Fibroblast of pulmonary artery (primary cell): ENCODE measurements around the gene MED7.

Experiments used
- DNase-seq: peaks from one replicate; pipeline ENCODE4 v3.0.0-alpha.2; 2010; ENCODE audit warnings: low read depth
- H3K4me3 ChIP-seq: replicated peaks from 2 replicates; pipeline ENCODE4 v1.5.1; 2011; ENCODE audit warnings: low read depth, mild to moderate bottlenecking, control low read depth, low read length, moderate library complexity
- CTCF ChIP-seq: IDR thresholded peaks from 2 replicates; pipeline ENCODE4 v1.5.1; 2011; ENCODE audit warnings: mild to moderate bottlenecking, control low read depth, low read length, inconsistent platforms; ENCODE audit errors: missing control alignments

Gene MED7

GRCh38 chr5:157162919-157163510 is 20.4 kb upstream of the MED7 start:
- no peak for DNase-seq
- TF ChIP-seq CTCF, result no peak
- no peak overlapping the region for H3K4me3 ChIP-seq

- H3K4me3 ChIP-seq, result no peak overlapping the region
- no peak for DNase-seq
Observed at GRCh38 chr5:157161996-157162395, 19.3 kb upstream of the MED7 start.

GRCh38 chr5:157160001-157160400 is 17.3 kb upstream of the MED7 start:
- DNase-seq, result no peak
- TF ChIP-seq CTCF, result no peak
- H3K4me3 ChIP-seq, result no peak overlapping the region

More at GRCh38 chr5:157161996-157162395, 19.3 kb upstream of the MED7 start:
- no peak for TF ChIP-seq CTCF

- DNase-seq, result no peak
- no peak overlapping the region for H3K4me3 ChIP-seq
- TF ChIP-seq CTCF, result no peak
Observed at GRCh38 chr5:157159209-157159751, 16.6 kb upstream of the MED7 start.

GRCh38 chr5:157157293-157157891 is 14.7 kb upstream of the MED7 start:
- H3K4me3 ChIP-seq, result no peak overlapping the region
- TF ChIP-seq CTCF, result no peak
- DNase-seq, result no peak

GRCh38 chr5:157155297-157155696 is 12.6 kb upstream of the MED7 start:
- H3K4me3 ChIP-seq, result no peak overlapping the region
- TF ChIP-seq CTCF, result no peak
- DNase-seq, result no peak

- DNase-seq, result no peak
- H3K4me3 ChIP-seq, result no peak overlapping the region
- TF ChIP-seq CTCF, result no peak
Observed at GRCh38 chr5:157150995-157151394, 8.3 kb upstream of the MED7 start.
